Mucosa of stomach (tissue), 1 donor: Measurements from ENCODE around the gene MUC13.

Source experiments
- H3K27me3 ChIP-seq: one replicate; pipeline ENCODE4 v1.7.0; 2013; ENCODE audit warnings: mild to moderate bottlenecking, low read length; ENCODE audit not compliant: control insufficient read depth, insufficient read depth
- H3K36me3 ChIP-seq: one replicate; pipeline ENCODE4 v1.7.0; 2013; ENCODE audit warnings: low read length; ENCODE audit not compliant: control insufficient read depth, insufficient read depth
- H3K4me1 ChIP-seq: one replicate; pipeline ENCODE4 v1.7.0; 2013; ENCODE audit warnings: mild to moderate bottlenecking, low read length; ENCODE audit not compliant: control insufficient read depth, insufficient read depth
- H3K4me3 ChIP-seq: one replicate; pipeline ENCODE4 v1.7.0; 2013; ENCODE audit warnings: low read length
- H3K9ac ChIP-seq: one replicate; pipeline ENCODE4 v1.7.0; 2013; ENCODE audit warnings: mild to moderate bottlenecking, low read length, moderate library complexity
- H3K9me3 ChIP-seq: one replicate; pipeline ENCODE4 v1.7.0; 2013; ENCODE audit warnings: mild to moderate bottlenecking, low read length, moderate library complexity; ENCODE audit not compliant: control insufficient read depth
- donor health status: Pancreatic carcinoma.

The MUC13 gene

GRCh38 chr3:124939661-124940060, 5.1 kb upstream of the MUC13 start:
- Histone ChIP-seq H3K9me3 (no peaks in the 10 kb centered on the region), H3K4me3 (no peak overlapping the region), H3K27me3 (no peaks in the 10 kb centered on the region), H3K36me3 (no peaks in the 10 kb centered on the region), H3K4me1 (peaks cover 13% of the 10 kb centered on the region), H3K9ac (no peak overlapping the region)

DNA sequence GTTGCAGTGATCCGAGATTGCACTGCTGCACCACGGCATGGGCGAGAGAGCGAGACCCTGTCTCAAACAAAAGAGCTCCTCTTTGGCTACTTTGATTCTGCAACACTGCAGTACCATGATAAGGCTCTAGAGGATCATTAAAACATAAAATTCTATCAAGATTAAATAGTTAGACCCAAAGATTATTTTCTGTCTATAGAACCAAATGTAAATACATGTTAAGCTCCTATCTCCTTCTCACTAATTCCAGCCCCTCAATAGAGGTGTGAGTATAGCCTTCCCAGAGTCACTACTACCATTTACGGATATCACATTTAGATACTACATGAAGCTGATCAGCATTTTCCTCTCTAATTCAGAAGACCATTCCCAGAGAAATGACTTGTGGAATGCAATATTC, 4.3 kb upstream of the MUC13 start:
- peaks cover 18% of the 10 kb centered on the region for H3K4me1 ChIP-seq
- no peaks in the 10 kb centered on the region for H3K36me3 ChIP-seq
- H3K9ac ChIP-seq = no peak overlapping the region
- no peak overlapping the region for H3K4me3 ChIP-seq
- H3K27me3 ChIP-seq = no peaks in the 10 kb centered on the region
- H3K9me3 ChIP-seq = no peaks in the 10 kb centered on the region

DNA sequence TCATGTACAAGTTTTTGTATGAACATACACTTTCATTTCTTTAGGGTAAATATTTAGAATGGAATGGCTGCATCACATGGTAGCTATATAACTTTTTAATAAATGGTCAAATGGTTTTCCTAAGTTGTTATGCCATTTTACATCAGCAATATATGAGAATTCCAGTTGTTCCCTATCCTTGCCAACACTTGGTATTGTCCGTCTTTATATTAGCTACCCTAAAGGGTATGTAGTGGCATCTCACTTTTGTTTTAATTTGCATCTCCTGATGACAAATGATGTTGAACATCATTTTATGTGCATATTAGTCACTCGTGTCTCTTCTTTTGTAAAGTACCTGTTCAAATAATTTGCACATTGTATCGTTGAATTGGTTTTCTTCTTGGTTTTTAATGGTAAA, 2.5 kb upstream of the MUC13 start:
- no peaks in the 10 kb centered on the region for H3K36me3 ChIP-seq
- H3K4me3 ChIP-seq = no peak overlapping the region
- H3K27me3 ChIP-seq = no peaks in the 10 kb centered on the region
- peaks cover 22% of the 10 kb centered on the region for H3K4me1 ChIP-seq
- H3K9me3 ChIP-seq = no peaks in the 10 kb centered on the region
- H3K9ac ChIP-seq = no peak overlapping the region

DNA sequence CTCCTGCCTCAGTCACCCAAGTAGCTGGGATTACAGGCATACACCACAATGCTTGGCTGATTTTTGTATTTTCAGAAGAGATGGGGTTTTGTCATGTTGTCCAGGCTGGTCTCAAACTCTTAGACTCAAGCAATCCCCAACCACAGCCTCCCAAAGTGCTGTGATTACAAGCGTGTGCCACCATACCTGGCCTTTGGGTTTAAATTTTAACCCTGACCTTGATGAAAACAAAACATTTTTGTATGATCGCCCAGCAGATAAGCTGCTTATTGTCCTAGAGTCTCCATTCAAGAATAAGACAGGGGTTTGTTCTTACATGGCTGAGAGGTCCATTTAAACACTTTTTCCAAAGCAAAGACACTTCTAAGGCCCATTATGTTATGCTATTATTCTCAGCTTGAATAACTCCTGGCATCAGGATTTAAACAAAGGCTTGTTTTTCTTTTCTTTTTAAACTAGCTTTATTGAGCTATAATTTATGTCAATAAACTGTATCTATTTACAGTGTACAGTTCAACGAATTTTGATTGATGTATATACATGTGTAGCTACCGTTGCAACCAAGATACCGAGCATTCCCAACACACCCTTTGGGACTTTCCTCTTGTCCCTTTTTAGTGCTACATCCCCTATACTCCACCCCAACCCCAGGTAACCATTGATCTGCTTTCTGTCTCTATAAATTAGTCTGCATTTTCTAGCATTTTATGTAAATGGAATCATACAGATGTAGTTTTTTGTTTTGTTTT, 1.4 kb upstream of the MUC13 start:
- no peaks in the 10 kb centered on the region for H3K9me3 ChIP-seq
- no peaks in the 10 kb centered on the region for H3K27me3 ChIP-seq
- H3K36me3 ChIP-seq = no peaks in the 10 kb centered on the region
- no peak overlapping the region for H3K9ac ChIP-seq
- H3K4me3 ChIP-seq = no peak overlapping the region
- H3K4me1 ChIP-seq = peaks cover 22% of the 10 kb centered on the region

- no peaks in the 10 kb centered on the region for H3K27me3 ChIP-seq
- H3K4me3 ChIP-seq = peak overlapping the region; percentile 45
- peaks cover 22% of the 10 kb centered on the region for H3K4me1 ChIP-seq
- no peak overlapping the region for H3K9ac ChIP-seq
- no peaks in the 10 kb centered on the region for H3K9me3 ChIP-seq
- H3K36me3 ChIP-seq = no peaks in the 10 kb centered on the region
These were observed 713 bp upstream of the MUC13 start for GRCh38 chr3:124935264-124935663.

- Histone ChIP-seq H3K4me3 (no peak overlapping the region), H3K9me3 (no peaks in the 10 kb centered on the region), H3K36me3 (no peaks in the 10 kb centered on the region), H3K9ac (no peak overlapping the region), H3K4me1 (peaks cover 11% of the 10 kb centered on the region), H3K27me3 (no peaks in the 10 kb centered on the region)
These were observed 6.0 kb downstream of the MUC13 start for GRCh38 chr3:124928333-124929202.

DNA sequence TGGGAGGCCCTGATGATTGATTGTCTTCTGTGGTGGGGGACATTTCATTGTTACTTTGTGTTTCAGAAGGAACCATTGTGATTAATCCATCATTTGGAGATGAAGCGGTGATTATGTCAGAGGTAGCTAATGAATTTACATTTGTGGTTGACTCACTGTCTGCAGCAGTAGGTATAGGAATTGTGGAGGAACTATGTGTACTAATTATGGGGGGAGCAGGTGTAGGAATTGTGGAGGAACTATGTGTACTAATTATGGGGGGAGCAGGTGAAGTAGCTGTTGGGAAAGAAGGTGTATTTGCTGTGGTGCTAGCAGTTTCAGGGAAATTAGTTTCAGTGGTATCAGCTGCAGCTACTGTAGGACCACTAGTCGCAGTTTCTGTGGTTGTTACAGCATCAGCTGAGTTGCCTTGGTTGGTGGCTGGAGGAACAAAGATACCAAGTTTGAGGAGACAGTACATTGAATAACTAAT, 6.9 kb downstream of the MUC13 start:
- H3K4me3 ChIP-seq = no peak overlapping the region
- H3K36me3 ChIP-seq = no peaks in the 10 kb centered on the region
- no peaks in the 10 kb centered on the region for H3K9me3 ChIP-seq
- H3K9ac ChIP-seq = no peak overlapping the region
- H3K4me1 ChIP-seq = peaks cover 10% of the 10 kb centered on the region
- no peaks in the 10 kb centered on the region for H3K27me3 ChIP-seq

- Histone ChIP-seq H3K9me3 (no peaks in the 10 kb centered on the region), H3K4me1 (peaks cover 10% of the 10 kb centered on the region), H3K27me3 (no peaks in the 10 kb centered on the region), H3K36me3 (no peaks in the 10 kb centered on the region), H3K4me3 (no peak overlapping the region), H3K9ac (no peak overlapping the region)
These were observed 8.0 kb downstream of the MUC13 start for GRCh38 chr3:124926426-124927101.

DNA sequence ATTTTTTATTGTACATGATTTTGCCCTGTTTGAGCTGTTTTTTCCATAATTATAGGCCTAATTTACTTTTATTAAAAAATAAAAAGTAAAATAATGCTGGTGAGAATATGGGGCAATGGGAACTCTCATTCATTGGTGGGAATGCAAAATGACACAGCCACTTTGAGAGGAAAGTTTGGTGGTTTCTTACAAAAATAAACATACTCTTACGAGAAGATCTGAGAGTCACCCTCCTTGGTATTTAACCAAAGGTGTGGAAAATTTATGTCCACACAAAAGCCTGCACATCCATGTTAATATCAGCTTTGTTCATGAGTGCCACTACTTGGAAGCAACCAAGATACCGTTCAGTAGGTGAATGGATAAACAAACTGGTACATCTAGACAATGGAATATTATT, 9.8 kb downstream of the MUC13 start:
- Histone ChIP-seq H3K36me3 (no peaks in the 10 kb centered on the region), H3K9ac (no peak overlapping the region), H3K4me1 (peaks cover 9% of the 10 kb centered on the region), H3K27me3 (no peaks in the 10 kb centered on the region), H3K9me3 (no peaks in the 10 kb centered on the region), H3K4me3 (no peak overlapping the region)

DNA sequence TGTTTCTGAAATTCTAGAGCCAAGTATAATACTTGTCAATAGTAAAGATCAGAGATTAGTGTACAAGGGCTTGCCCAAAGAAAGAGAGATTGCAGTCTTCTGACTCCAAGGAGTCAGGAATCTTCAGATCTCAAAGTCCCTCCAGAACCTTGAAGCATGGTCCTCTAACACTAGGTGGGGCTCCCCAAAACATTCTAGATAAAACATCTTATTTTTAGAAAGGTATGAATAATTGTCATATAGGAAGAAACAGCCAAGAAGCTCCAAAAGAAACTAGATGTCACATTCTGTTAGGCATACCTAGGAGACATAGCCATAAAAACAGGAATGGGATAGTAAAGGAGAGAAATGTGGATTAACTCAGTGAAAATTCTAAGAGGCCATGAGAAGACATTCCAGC, 10.7 kb downstream of the MUC13 start:
- no peaks in the 10 kb centered on the region for H3K36me3 ChIP-seq
- H3K4me1 ChIP-seq = peaks cover under 1% of the 10 kb centered on the region
- H3K27me3 ChIP-seq = no peaks in the 10 kb centered on the region
- no peaks in the 10 kb centered on the region for H3K9me3 ChIP-seq
- H3K4me3 ChIP-seq = no peak overlapping the region
- no peak overlapping the region for H3K9ac ChIP-seq

- H3K4me1 ChIP-seq = no peaks in the 10 kb centered on the region
- H3K36me3 ChIP-seq = no peaks in the 10 kb centered on the region
- H3K9ac ChIP-seq = no peak overlapping the region
- H3K4me3 ChIP-seq = no peak overlapping the region
- no peaks in the 10 kb centered on the region for H3K9me3 ChIP-seq
- no peaks in the 10 kb centered on the region for H3K27me3 ChIP-seq
These were observed 13.8 kb downstream of the MUC13 start for GRCh38 chr3:124920718-124921117.

- Histone ChIP-seq H3K9ac (no peak overlapping the region), H3K36me3 (no peaks in the 10 kb centered on the region), H3K4me3 (no peak overlapping the region), H3K4me1 (no peaks in the 10 kb centered on the region), H3K9me3 (no peaks in the 10 kb centered on the region), H3K27me3 (no peaks in the 10 kb centered on the region)
These were observed 14.8 kb downstream of the MUC13 start for GRCh38 chr3:124919756-124920155.
